HEK293 (cell line): ENCODE results near the gene GPR34.

Experiments used
- CTCF ChIA-PET: fragments of 350-600 bp; formaldehyde crosslinking; extraction: SDS; loops from one replicate; lab custom pipeline; 2021; ENCODE audit warnings: antibody characterized with exemption; lab: Yijun Ruan, JAX
- POLR2A ChIA-PET: fragments of 300-600 bp; formaldehyde crosslinking; extraction: SDS; loops from one replicate; lab custom pipeline; 2020; ENCODE audit warnings: antibody characterized with exemption, inconsistent platforms; lab: Yijun Ruan, JAX
- H3K27ac ChIP-seq: fragments of 200-500 bp; sonication (Bioruptor generic); 2 replicates; pipeline ENCODE4 v1.5.1; 2014; ENCODE audit warnings: low read depth, low read length, control low read depth, inconsistent platforms; ENCODE audit errors: extremely low read depth
- H3K36me3 ChIP-seq, 2 experiments: fragments of 200-500 bp in 1 of 2; sonication (Bioruptor generic) in 1 of 2; 1 replicate in 1 of 2; 2 replicates in 1 of 2; pipeline ENCODE4 v1.5.1; 2014 to 2017; ENCODE audit warnings: inconsistent platforms in 2 of 2, low read length in 2 of 2; ENCODE audit not compliant: control insufficient read depth in 2 of 2, insufficient read depth in 1 of 2
- H3K4me1 ChIP-seq: fragments of 200-500 bp; sonication (Bioruptor generic); 2 replicates; pipeline ENCODE4 v1.5.1; 2014; ENCODE audit warnings: mild to moderate bottlenecking, low read length, inconsistent platforms; ENCODE audit not compliant: control insufficient read depth, insufficient read depth
- H3K4me3 ChIP-seq: 2 replicates; pipeline ENCODE4 v1.5.1; 2011; ENCODE audit warnings: low read depth, mild to moderate bottlenecking, control low read depth, low read length, moderate library complexity
- H3K9me3 ChIP-seq: fragments of 200-500 bp; sonication (Bioruptor generic); 2 replicates; pipeline ENCODE4 v1.5.1; 2014; ENCODE audit warnings: low read depth, low read length, inconsistent platforms; ENCODE audit not compliant: control insufficient read depth, insufficient read depth
- GFI1B ChIP-seq: fragments of 450-650 bp; formaldehyde crosslinking; IDR thresholded peaks from 2 replicates; pipeline ENCODE4 v1.5.1; 2016; ENCODE audit warnings: missing biosample characterization, missing genetic modification characterization
- REPIN1 ChIP-seq: fragments of 450-650 bp; formaldehyde crosslinking; IDR thresholded peaks from 2 replicates; pipeline ENCODE4 v1.5.1; 2017; ENCODE audit warnings: missing biosample characterization, missing genetic modification characterization, low read depth
- TCF7L2 ChIP-seq: IDR thresholded peaks from 2 replicates; pipeline ENCODE4 v1.6.1; 2011; ENCODE audit warnings: low read depth, mild to moderate bottlenecking, inconsistent platforms, low read length, moderate library complexity, borderline replicate concordance
- YY2 ChIP-seq: fragments of 450-650 bp; formaldehyde crosslinking; IDR thresholded peaks from 2 replicates; pipeline ENCODE4 v1.5.1; 2016; ENCODE audit warnings: missing biosample characterization, missing genetic modification characterization
- ZBTB49 ChIP-seq: fragments of 450-650 bp; formaldehyde crosslinking; IDR thresholded peaks from 2 replicates; pipeline ENCODE4 v1.5.1; 2016; ENCODE audit warnings: missing biosample characterization, missing genetic modification characterization, low read depth
- ZNF274 ChIP-seq, 2 experiments: fragments of 200-500 bp in 1 of 2; fragments of 450-650 bp in 1 of 2; sonication (Bioruptor generic) in 1 of 2; formaldehyde crosslinking in 1 of 2; IDR thresholded peaks; 2 replicates each; pipeline versions ENCODE4 v1.5.1 to v1.6.1; 2014 to 2016; ENCODE audit warnings: borderline replicate concordance in 1 of 2, inconsistent platforms in 1 of 2, low read length in 1 of 2, missing biosample characterization in 1 of 2, missing genetic modification characterization in 1 of 2
- ZNF354C ChIP-seq: fragments of 450-650 bp; formaldehyde crosslinking; IDR thresholded peaks from 2 replicates; pipeline ENCODE4 v1.5.1; 2016; ENCODE audit warnings: missing biosample characterization, missing genetic modification characterization, low read depth, borderline replicate concordance
- ZNF513 ChIP-seq: fragments of 450-650 bp; IDR thresholded peaks from 2 replicates; pipeline ENCODE4 v1.5.1; 2018; ENCODE audit warnings: missing biosample characterization, missing genetic modification characterization
- ZNF561 ChIP-seq: fragments of 450-650 bp; IDR thresholded peaks from 2 replicates; pipeline ENCODE4 v1.5.1; 2018; ENCODE audit warnings: missing biosample characterization, missing genetic modification characterization, borderline replicate concordance
- TF ChIP-seq, protein P1 (sequence below): fragments of 450-650 bp; formaldehyde crosslinking; IDR thresholded peaks from 2 replicates; pipeline ENCODE4 v1.5.1; 2017; ENCODE audit warnings: missing biosample characterization, missing genetic modification characterization
- TF ChIP-seq, protein P2 (sequence below): fragments of 450-650 bp; formaldehyde crosslinking; IDR thresholded peaks from 2 replicates; pipeline ENCODE4 v1.5.1; 2016; ENCODE audit warnings: missing biosample characterization, missing genetic modification characterization, borderline replicate concordance
- TF ChIP-seq, protein P3 (sequence below): fragments of 450-650 bp; formaldehyde crosslinking; IDR thresholded peaks from 2 replicates; pipeline ENCODE4 v1.5.1; 2017; ENCODE audit warnings: missing biosample characterization, missing genetic modification characterization
- TF ChIP-seq, protein P4 (sequence below): fragments of 450-650 bp; formaldehyde crosslinking; IDR thresholded peaks from 2 replicates; pipeline ENCODE4 v1.5.0; 2017; ENCODE audit warnings: missing biosample characterization, missing genetic modification characterization, borderline replicate concordance

The GPR34 gene

GRCh38 chrX:41689711-41690110 is 938 bp downstream of the GPR34 start (continued):
- TF ChIP-seq, protein P1, sequence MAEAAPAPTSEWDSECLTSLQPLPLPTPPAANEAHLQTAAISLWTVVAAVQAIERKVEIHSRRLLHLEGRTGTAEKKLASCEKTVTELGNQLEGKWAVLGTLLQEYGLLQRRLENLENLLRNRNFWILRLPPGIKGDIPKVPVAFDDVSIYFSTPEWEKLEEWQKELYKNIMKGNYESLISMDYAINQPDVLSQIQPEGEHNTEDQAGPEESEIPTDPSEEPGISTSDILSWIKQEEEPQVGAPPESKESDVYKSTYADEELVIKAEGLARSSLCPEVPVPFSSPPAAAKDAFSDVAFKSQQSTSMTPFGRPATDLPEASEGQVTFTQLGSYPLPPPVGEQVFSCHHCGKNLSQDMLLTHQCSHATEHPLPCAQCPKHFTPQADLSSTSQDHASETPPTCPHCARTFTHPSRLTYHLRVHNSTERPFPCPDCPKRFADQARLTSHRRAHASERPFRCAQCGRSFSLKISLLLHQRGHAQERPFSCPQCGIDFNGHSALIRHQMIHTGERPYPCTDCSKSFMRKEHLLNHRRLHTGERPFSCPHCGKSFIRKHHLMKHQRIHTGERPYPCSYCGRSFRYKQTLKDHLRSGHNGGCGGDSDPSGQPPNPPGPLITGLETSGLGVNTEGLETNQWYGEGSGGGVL (tag by site-specific recombination) = no peak
- TF ChIP-seq, protein P2, sequence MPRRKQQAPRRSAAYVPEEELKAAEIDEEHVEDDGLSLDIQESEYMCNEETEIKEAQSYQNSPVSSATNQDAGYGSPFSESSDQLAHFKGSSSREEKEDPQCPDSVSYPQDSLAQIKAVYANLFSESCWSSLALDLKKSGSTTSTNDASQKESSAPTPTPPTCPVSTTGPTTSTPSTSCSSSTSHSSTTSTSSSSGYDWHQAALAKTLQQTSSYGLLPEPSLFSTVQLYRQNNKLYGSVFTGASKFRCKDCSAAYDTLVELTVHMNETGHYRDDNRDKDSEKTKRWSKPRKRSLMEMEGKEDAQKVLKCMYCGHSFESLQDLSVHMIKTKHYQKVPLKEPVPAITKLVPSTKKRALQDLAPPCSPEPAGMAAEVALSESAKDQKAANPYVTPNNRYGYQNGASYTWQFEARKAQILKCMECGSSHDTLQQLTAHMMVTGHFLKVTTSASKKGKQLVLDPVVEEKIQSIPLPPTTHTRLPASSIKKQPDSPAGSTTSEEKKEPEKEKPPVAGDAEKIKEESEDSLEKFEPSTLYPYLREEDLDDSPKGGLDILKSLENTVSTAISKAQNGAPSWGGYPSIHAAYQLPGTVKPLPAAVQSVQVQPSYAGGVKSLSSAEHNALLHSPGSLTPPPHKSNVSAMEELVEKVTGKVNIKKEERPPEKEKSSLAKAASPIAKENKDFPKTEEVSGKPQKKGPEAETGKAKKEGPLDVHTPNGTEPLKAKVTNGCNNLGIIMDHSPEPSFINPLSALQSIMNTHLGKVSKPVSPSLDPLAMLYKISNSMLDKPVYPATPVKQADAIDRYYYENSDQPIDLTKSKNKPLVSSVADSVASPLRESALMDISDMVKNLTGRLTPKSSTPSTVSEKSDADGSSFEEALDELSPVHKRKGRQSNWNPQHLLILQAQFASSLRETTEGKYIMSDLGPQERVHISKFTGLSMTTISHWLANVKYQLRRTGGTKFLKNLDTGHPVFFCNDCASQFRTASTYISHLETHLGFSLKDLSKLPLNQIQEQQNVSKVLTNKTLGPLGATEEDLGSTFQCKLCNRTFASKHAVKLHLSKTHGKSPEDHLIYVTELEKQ (tag by site-specific recombination) = no peak
- TF ChIP-seq TCF7L2 (no peak), ZNF561 (no peak), ZBTB49 (tag by site-specific recombination) (no peak), ZNF354C (no peak), YY2 (no peak), REPIN1 (no peak)
- TF ChIP-seq, protein P3, sequence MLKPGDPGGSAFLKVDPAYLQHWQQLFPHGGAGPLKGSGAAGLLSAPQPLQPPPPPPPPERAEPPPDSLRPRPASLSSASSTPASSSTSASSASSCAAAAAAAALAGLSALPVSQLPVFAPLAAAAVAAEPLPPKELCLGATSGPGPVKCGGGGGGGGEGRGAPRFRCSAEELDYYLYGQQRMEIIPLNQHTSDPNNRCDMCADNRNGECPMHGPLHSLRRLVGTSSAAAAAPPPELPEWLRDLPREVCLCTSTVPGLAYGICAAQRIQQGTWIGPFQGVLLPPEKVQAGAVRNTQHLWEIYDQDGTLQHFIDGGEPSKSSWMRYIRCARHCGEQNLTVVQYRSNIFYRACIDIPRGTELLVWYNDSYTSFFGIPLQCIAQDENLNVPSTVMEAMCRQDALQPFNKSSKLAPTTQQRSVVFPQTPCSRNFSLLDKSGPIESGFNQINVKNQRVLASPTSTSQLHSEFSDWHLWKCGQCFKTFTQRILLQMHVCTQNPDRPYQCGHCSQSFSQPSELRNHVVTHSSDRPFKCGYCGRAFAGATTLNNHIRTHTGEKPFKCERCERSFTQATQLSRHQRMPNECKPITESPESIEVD (tag by site-specific recombination) = no peak
- TF ChIP-seq, protein P4, sequence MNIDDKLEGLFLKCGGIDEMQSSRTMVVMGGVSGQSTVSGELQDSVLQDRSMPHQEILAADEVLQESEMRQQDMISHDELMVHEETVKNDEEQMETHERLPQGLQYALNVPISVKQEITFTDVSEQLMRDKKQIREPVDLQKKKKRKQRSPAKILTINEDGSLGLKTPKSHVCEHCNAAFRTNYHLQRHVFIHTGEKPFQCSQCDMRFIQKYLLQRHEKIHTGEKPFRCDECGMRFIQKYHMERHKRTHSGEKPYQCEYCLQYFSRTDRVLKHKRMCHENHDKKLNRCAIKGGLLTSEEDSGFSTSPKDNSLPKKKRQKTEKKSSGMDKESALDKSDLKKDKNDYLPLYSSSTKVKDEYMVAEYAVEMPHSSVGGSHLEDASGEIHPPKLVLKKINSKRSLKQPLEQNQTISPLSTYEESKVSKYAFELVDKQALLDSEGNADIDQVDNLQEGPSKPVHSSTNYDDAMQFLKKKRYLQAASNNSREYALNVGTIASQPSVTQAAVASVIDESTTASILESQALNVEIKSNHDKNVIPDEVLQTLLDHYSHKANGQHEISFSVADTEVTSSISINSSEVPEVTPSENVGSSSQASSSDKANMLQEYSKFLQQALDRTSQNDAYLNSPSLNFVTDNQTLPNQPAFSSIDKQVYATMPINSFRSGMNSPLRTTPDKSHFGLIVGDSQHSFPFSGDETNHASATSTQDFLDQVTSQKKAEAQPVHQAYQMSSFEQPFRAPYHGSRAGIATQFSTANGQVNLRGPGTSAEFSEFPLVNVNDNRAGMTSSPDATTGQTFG (tag by site-specific recombination) = no peak

GRCh38 chrX:41692162-41692749 is 3.5 kb downstream of the GPR34 start:
- CTCF ChIA-PET = interaction anchor here (0.6 to 0.7 kb wide), 2 partner anchors 31 to 74 kb away, joined by 3 to 4 read pairs; no protein-coding TSS in a partner anchor
- H3K4me1 ChIP-seq = no peaks in the 10 kb centered on the region
- TF ChIP-seq ZNF513 (no peak), ZNF274 (IDR thresholded peaks at IDR 0.05; ENCODE audit: low read length) (no peak), ZNF274 (tag by site-specific recombination; IDR thresholded peaks at IDR 0.05; ENCODE audit: borderline replicate concordance) (no peak), GFI1B (tag by site-specific recombination) (0 out of 2 replicates have a peak, but pooled peaks have one; percentile 53)
- POLR2A ChIA-PET = no interaction called here
- H3K9me3 ChIP-seq = no peaks in the 10 kb centered on the region
- H3K27ac ChIP-seq = no peak overlapping the region
- H3K36me3 ChIP-seq = no peaks in the 10 kb centered on the region
- H3K4me3 ChIP-seq = no peak overlapping the region
